ENCODE results near the gene C8G. TPM values are rescaled to one million over a fixed set of nuclear protein-coding genes. Genes with fewer than 3 reads are reported as not detected.

C8G gene
- total and polyA plus RNA-seq, 2 of the 8 experiments (the other 6 are each of a cell fraction or from before 2014, with no cell fraction given): 0.62 to 0.80 TPM

- no peak overlapping the region for H2AFZ ChIP-seq (ENCODE audit: low read length)
- no peak overlapping the region for H3K23ac ChIP-seq (ENCODE audit: insufficient read length)
- H2BK15ac ChIP-seq (ENCODE audit: low read length): no peak overlapping the region
- H2BK12ac ChIP-seq (ENCODE audit: low read depth, low read length): no peak overlapping the region
- TF ChIP-seq CEBPB (IDR thresholded peaks at IDR 0.05; ENCODE audit: low read depth, low read length) (no peak), MAFK (IDR thresholded peaks at IDR 0.05; ENCODE audit: low read depth, low read length) (no peak)
- 94% methylated on average over 28 of the region's 28 CpGs; no CpG with 5 or more reads in 1 of the 2 experiments for WGBS, 2 experiments (ENCODE audit: extremely low coverage in 1 of 2, insufficient coverage in 1 of 2, insufficient read length in 1 of 2, insufficient replicate concordance in 2 of 2, low coverage in 1 of 2, low lambda C conversion rate in 2 of 2, missing lambda C conversion rate in 1 of 2)
- H4K8ac ChIP-seq (ENCODE audit: extremely low read depth, insufficient read depth, low read length): no peak overlapping the region; the same call in 1 of the 2 replicates
- no peak overlapping the region for H3K18ac ChIP-seq (ENCODE audit: extremely low read depth, low read length)
- peaks cover 12 to 34% (median 18%) of the 10 kb centered on the region in 4 experiments; a peak in 7 of 8 replicates for H3K36me3 ChIP-seq (ENCODE audit: control insufficient read depth in 2 of 4, insufficient read depth in 4 of 4, low read length in 3 of 4)
- DNase-seq (ENCODE audit: low read depth in 1 of 2, low spot score in 2 of 2) (no peak), FAIRE-seq (no peak)
- H3K79me1 ChIP-seq (ENCODE audit: low read depth, low read length): no peaks in the 10 kb centered on the region; the same call in 1 of the 2 replicates
- no peak overlapping the region for H3K27ac ChIP-seq (ENCODE audit: low read depth, low read length)
- no peak overlapping the region for H2BK120ac ChIP-seq (replicated peaks; ENCODE audit: low read depth, low read length)
- H3K4me1 ChIP-seq (replicated peaks in 1 of 4; ENCODE audit: control insufficient read depth in 3 of 4, insufficient read depth in 4 of 4, low read length in 3 of 4): peaks cover 0 to 6% (median 4%) of the 10 kb centered on the region in 4 experiments; a peak in 4 of 7 replicates
- no peak overlapping the region for H4K5ac ChIP-seq (ENCODE audit: insufficient read length, low read depth, low read length)
- no peak overlapping the region for H3K56ac ChIP-seq (replicated peaks; ENCODE audit: insufficient read length, low read depth, low read length)
- peaks cover 7 to 32% of the 10 kb centered on the region in 2 experiments for H4K20me1 ChIP-seq (replicated peaks in 1 of 2; ENCODE audit: control insufficient read depth in 1 of 2, insufficient read depth in 2 of 2, low read length in 2 of 2)
- CTCF ChIA-PET (ENCODE audit: partially characterized antibody): interaction anchor here (0.8 to 2.1 kb wide), 5 partner anchors 21 to 170 kb away, joined by 3 to 6 read pairs (median 4); partner anchors contain the start of gene ABCA2
- H2AK5ac ChIP-seq (ENCODE audit: low read depth, low read length): no peak overlapping the region
- H3K27me3 ChIP-seq (replicated peaks in 1 of 4; ENCODE audit: control insufficient read depth in 3 of 4, extremely low read depth in 1 of 4, insufficient read depth in 3 of 4, low read length in 3 of 4): no peaks in the 10 kb centered on the region
- no peak overlapping the region for H3K4me2 ChIP-seq (ENCODE audit: insufficient read depth in 1 of 2, low read depth in 2 of 2, low read length in 2 of 2)
- no peak overlapping the region for H3K4me3 ChIP-seq (ENCODE audit: extremely low read depth in 1 of 4, insufficient read depth in 2 of 4, low read depth in 3 of 4, low read length in 4 of 4)
- no peak overlapping the region for H3K9ac ChIP-seq (replicated peaks in 1 of 4; ENCODE audit: extremely low read depth in 1 of 4, low read depth in 3 of 4, low read length in 3 of 4)
- H3K79me2 ChIP-seq (ENCODE audit: control insufficient read depth in 1 of 2, insufficient read depth in 2 of 2, low read length in 2 of 2): peaks cover 0 to 3% of the 10 kb centered on the region in 2 experiments; a peak in 1 of 4 replicates
- no peak overlapping the region for H3K4ac ChIP-seq (replicated peaks; ENCODE audit: insufficient read length, low read depth, low read length)
- POLR2A ChIA-PET (ENCODE audit: partially characterized antibody): interaction anchor here (0.9 to 1.3 kb wide), 2 partner anchors 9 to 83 kb away, joined by 3 read pairs; no protein-coding TSS in a partner anchor
- H2BK20ac ChIP-seq (ENCODE audit: low read length): no peak overlapping the region
- H4K91ac ChIP-seq (replicated peaks; ENCODE audit: insufficient read length, low read length): no peak overlapping the region
- H3K14ac ChIP-seq (ENCODE audit: insufficient read length): no peak overlapping the region
- H2BK5ac ChIP-seq (ENCODE audit: low read depth, low read length): no peak overlapping the region
- no peaks in the 10 kb centered on the region for H3K9me3 ChIP-seq (ENCODE audit: insufficient read depth in 2 of 2, low read depth in 1 of 2, low read length in 1 of 2)
- H3K23me2 ChIP-seq (ENCODE audit: low read depth, low read length): peaks cover 5% of the 10 kb centered on the region; the same call in 1 of the 2 replicates
Measured at GRCh38 chr9:136939431-136939995, 5.5 kb upstream of the C8G start.
